K562 (cell line): Measurements from ENCODE around the gene CUL4B. TPM values are rescaled to one million over a fixed set of nuclear protein-coding genes. Genes with fewer than 3 reads are reported as not detected.

ENCODE experiments used
- ATAC-seq: fragments of 200-7000 bp; cut with Tn5 transposase; 3 replicates; pipeline ENCODE4 v1.9.1; 2020; ENCODE audit warnings: moderate library complexity
- BruUV-seq: library from RNA; stranded (reverse); fragments of 400-500 nt; replicated peaks from 2 replicates; lab custom pipeline; 2021; lab: Mats Ljungman, UMichigan
- CTCF ChIA-PET: fragments of 300-600 bp; formaldehyde crosslinking; extraction: SDS; loops from one replicate; lab custom pipeline; 2021; ENCODE audit warnings: low intra/inter-chr PET ratio; lab: Yijun Ruan, JAX
- POLR2A ChIA-PET: fragments of 300-600, 350-650 bp; sonication (Branson Sonifier 250); formaldehyde crosslinking; extraction: SDS; loops from one replicate; lab custom pipeline; 2021; ENCODE audit warnings: antibody characterized with exemption, inconsistent platforms; lab: Yijun Ruan, JAX
- DNase-seq, 4 experiments: peaks; one replicate each; pipeline versions ENCODE4 v3.0.0 to v3.0.0-alpha.2; 2011 to 2018; ENCODE audit warnings: low spot score in 3 of 4, mixed read lengths in 3 of 4; ENCODE audit errors: extremely low read depth in 1 of 4
- FAIRE-seq: peaks from 2 replicates; lab custom pipeline; 2011; peaks lifted over from hg19 to GRCh38; lab: Jason Lieb, UNC
- H2AFZ ChIP-seq: 2 replicates; pipeline ENCODE4 v1.6.0; 2011; ENCODE audit warnings: low read depth, low read length, control low read depth, inconsistent platforms
- H3K27ac ChIP-seq: fragments of 200-600 bp; 3 replicates; pipeline ENCODE4 v1.8.0; 2011; ENCODE audit warnings: low read depth, mild to moderate bottlenecking, control low read depth, inconsistent platforms, low read length, moderate library complexity, mixed read lengths; ENCODE audit errors: extremely low read depth
- H3K27me3 ChIP-seq, 2 experiments: fragments of 300-600 bp in 1 of 2; 2 replicates in 1 of 2; 3 replicates in 1 of 2; pipeline versions ENCODE4 v1.6.0 to v1.8.0; 2011; ENCODE audit warnings: inconsistent platforms in 2 of 2, low read length in 2 of 2, mild to moderate bottlenecking in 1 of 2, mixed read lengths in 1 of 2, moderate library complexity in 1 of 2; ENCODE audit not compliant: control insufficient read depth in 2 of 2, insufficient read depth in 2 of 2
- H3K36me3 ChIP-seq: fragments of 300-600 bp; 3 replicates; pipeline ENCODE4 v1.8.0; 2011; ENCODE audit warnings: mild to moderate bottlenecking, low read length, inconsistent platforms; ENCODE audit not compliant: control insufficient read depth, insufficient read depth
- H3K4me1 ChIP-seq, 2 experiments: fragments of 200-600 bp in 1 of 2; replicated peaks in 1 of 2; 2 replicates in 1 of 2; 3 replicates in 1 of 2; pipeline versions ENCODE4 v1.5.1 to v1.8.0; 2011; ENCODE audit warnings: inconsistent platforms in 2 of 2, low read length in 2 of 2, mild to moderate bottlenecking in 1 of 2, mixed read lengths in 1 of 2, moderate library complexity in 1 of 2; ENCODE audit not compliant: control insufficient read depth in 2 of 2, insufficient read depth in 2 of 2
- H3K4me2 ChIP-seq: 2 replicates; pipeline ENCODE4 v1.6.1; 2011; ENCODE audit warnings: low read length, control low read depth, inconsistent platforms, mixed read lengths; ENCODE audit not compliant: insufficient read depth
- H3K4me3 ChIP-seq: fragments of 200-600 bp; sonication (generic), shearing (Covaris generic); 2 replicates; pipeline ENCODE4 v1.5.1; 2016; ENCODE audit warnings: control low read depth, inconsistent platforms
- H3K79me2 ChIP-seq: fragments of 200-600 bp; 3 replicates; pipeline ENCODE4 v1.8.0; 2011; ENCODE audit warnings: low read length, inconsistent platforms; ENCODE audit not compliant: control insufficient read depth, insufficient read depth
- H3K9ac ChIP-seq, 2 experiments: 2 replicates each; pipeline versions ENCODE4 v1.6.0 to v1.6.1; 2011; ENCODE audit warnings: low read depth in 2 of 2, low read length in 2 of 2, control low read depth in 1 of 2, inconsistent platforms in 1 of 2, mild to moderate bottlenecking in 1 of 2, mixed read lengths in 1 of 2; ENCODE audit not compliant: insufficient read depth in 1 of 2
- H3K9me1 ChIP-seq: one replicate; pipeline ENCODE4 v1.6.0; 2011; ENCODE audit warnings: inconsistent platforms, mild to moderate bottlenecking, low read length, moderate library complexity; ENCODE audit not compliant: control insufficient read depth, insufficient read depth
- H3K9me3 ChIP-seq: replicated peaks from 2 replicates; pipeline ENCODE4 v1.5.1; 2011; ENCODE audit warnings: low read depth, low read length, inconsistent platforms; ENCODE audit not compliant: control insufficient read depth, insufficient read depth
- H4K20me1 ChIP-seq: replicated peaks from 2 replicates; pipeline ENCODE4 v1.6.1; 2011; ENCODE audit warnings: low read length, inconsistent platforms, mixed read lengths; ENCODE audit not compliant: control insufficient read depth, insufficient read depth
- CXXC5 ChIP-seq: fragments of 250-450 bp; sonication (Bioruptor Pico); IDR thresholded peaks from 2 replicates; pipeline ENCODE4 v1.8.0; 2022; ENCODE audit warnings: inconsistent platforms, mild to moderate bottlenecking, moderate library complexity
- DMBX1 ChIP-seq: fragments of 250-450 bp; sonication (Bioruptor Pico); IDR thresholded peaks from 2 replicates; pipeline ENCODE4 v1.8.0; 2022; ENCODE audit warnings: inconsistent platforms, mild to moderate bottlenecking, moderate library complexity, borderline replicate concordance
- FOXK2 ChIP-seq, 2 experiments: fragments of 450-650 bp; IDR thresholded peaks in 1 of 2; conservative IDR thresholded peaks in 1 of 2; 2 replicates each; pipeline ENCODE4 v1.6.1; 2016; ENCODE audit warnings: low read depth in 2 of 2, mild to moderate bottlenecking in 1 of 2
- GABPA ChIP-seq: fragments of 200-800 bp; sonication (Bioruptor generic); conservative IDR thresholded peaks from 2 replicates; pipeline ENCODE4 v1.6.1; 2016; ENCODE audit warnings: low read depth, missing genetic modification characterization, missing compliant biosample characterization
- MAFG ChIP-seq: fragments of 450-650 bp; conservative IDR thresholded peaks from 2 replicates; pipeline ENCODE4 v1.6.1; 2016; ENCODE audit warnings: missing genetic modification characterization, missing compliant biosample characterization
- NR2C2 ChIP-seq, 2 experiments: fragments of 200-800 bp in 1 of 2; sonication (Bioruptor generic) in 1 of 2; sonication (generic) in 1 of 2; formaldehyde crosslinking in 1 of 2; IDR thresholded peaks; 2 replicates each; pipeline versions ENCODE4 v1.6.1 to v1.8.0; 2016 to 2022; ENCODE audit warnings: mild to moderate bottlenecking in 1 of 2, missing compliant biosample characterization in 1 of 2, missing genetic modification characterization in 1 of 2, missing genetic modification reagents in 1 of 2
- SMAD4 ChIP-seq: fragments of 250-450 bp; sonication (Bioruptor Pico); conservative IDR thresholded peaks from 2 replicates; pipeline ENCODE4 v1.8.0; 2021; ENCODE audit warnings: inconsistent platforms, mild to moderate bottlenecking, moderate library complexity
- TCFL5 ChIP-seq: fragments of 250-450 bp; sonication (Bioruptor Pico); conservative IDR thresholded peaks from 2 replicates; pipeline ENCODE4 v1.6.1; 2021; ENCODE audit warnings: mild to moderate bottlenecking, moderate library complexity, matching md5 sums
- ZNF134 ChIP-seq: fragments of 250-450 bp; sonication (Bioruptor Pico); conservative IDR thresholded peaks from 2 replicates; pipeline ENCODE4 v1.4.0; 2020
- ZNF592 ChIP-seq: fragments of 450-650 bp; IDR thresholded peaks from 2 replicates; pipeline ENCODE4 v1.6.1; 2017; ENCODE audit warnings: antibody characterized with exemption, mild to moderate bottlenecking
- ZNF639 ChIP-seq, 2 experiments: fragments of 200-800 bp in 1 of 2; sonication (Bioruptor generic) in 1 of 2; sonication (generic) in 1 of 2; formaldehyde crosslinking in 1 of 2; IDR thresholded peaks in 1 of 2; conservative IDR thresholded peaks in 1 of 2; 2 replicates each; pipeline versions ENCODE4 v1.5.0 to v1.6.1; 2016 to 2020; ENCODE audit warnings: missing compliant biosample characterization in 1 of 2, missing genetic modification characterization in 1 of 2, missing genetic modification reagents in 1 of 2
- WGBS: fragments of 100-300 bp; shearing (Covaris generic); methylation state at CpG from one replicate; pipeline ENCODE4 v1.1.6; 2016; ENCODE audit warnings: low coverage, mixed read lengths; ENCODE audit not compliant: insufficient coverage; ENCODE audit errors: missing lambda C conversion rate; 5-methylcytosine and 5-hydroxymethylcytosine counted together
- in situ Hi-C: fragments of 300-500 bp; cut with MboI; formaldehyde crosslinking; loops from 4 replicates; pipeline ENCODE4 v1.15.0; 2018; ENCODE audit warnings: inconsistent platforms, mixed read lengths
- intact Hi-C: fragments of 100-400 bp; cut with micrococcal nuclease; formaldehyde crosslinking; loops from 2 replicates; pipeline ENCODE4 v1.14.2; 2022
- polyA plus RNA-seq, 8 experiments: library from polyadenylated mRNA; depleted of rRNA in 4 of 8; stranded (reverse) in 5 of 8; unstranded in 3 of 8; fragments of >200 nt; fragmentation: Nextera tagmentation in 2 of 8; fragmentation: Illumina TruSeq in 1 of 8; extraction: Ambion mirVana in 2 of 8; extraction: Trizol in 1 of 8; gene quantifications; 2 replicates each; pipeline versions ENCODE4 v1.2.1 to v1.2.3, GENCODE V29; 2011 to 2014; ENCODE audit warnings: inconsistent platforms in 1 of 8, missing spikeins in 1 of 8
- total RNA-seq, 7 experiments: library from RNA; depleted of rRNA in 6 of 7; stranded (reverse); fragments of >200 nt in 6 of 7; fragmentation: Illumina TruSeq in 2 of 7; extraction: Trizol in 2 of 7; gene quantifications; 2 replicates each; pipeline versions ENCODE4 v1.2.1 to v1.2.3, GENCODE V29; 2011 to 2021; ENCODE audit warnings: low replicate concordance in 1 of 7

The CUL4B gene
- total and polyA plus RNA-seq, 9 of the 15 experiments (the other 6 are each of a cell fraction or from before 2014, with no cell fraction given) = 15.0 to 41.7 (median 37.5) TPM

DNA sequence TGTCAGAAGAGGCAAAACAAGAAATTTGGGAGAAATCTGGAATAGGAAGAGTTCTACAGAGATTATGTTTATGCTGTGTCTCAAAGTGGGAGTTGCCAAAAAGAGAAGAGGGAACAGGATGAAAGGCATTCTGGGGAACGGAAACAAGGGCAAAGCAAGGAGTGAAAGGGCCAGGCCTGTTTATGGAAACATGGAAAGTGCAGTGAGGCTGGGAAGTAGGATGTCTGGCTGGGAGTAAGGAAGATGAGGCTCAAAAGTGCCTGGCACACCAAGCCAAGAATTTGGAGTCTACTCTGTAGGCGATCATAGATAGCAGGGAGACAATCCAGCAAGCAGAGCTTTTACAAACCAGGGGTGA, 1.8 kb upstream of the CUL4B start:
- intact Hi-C loops (no loop called here), in situ Hi-C loops (no loop called here)
- TF ChIP-seq ZNF134 (CRISPR knock-in tag) (0 out of 2 replicates have a peak, but pooled peaks have one; percentile 10), ZNF592 (peak; percentile 63; the same call in 1 of the 2 replicates), ZNF639 (CRISPR knock-in tag; conservative IDR thresholded peaks at IDR 0.05 in 1 of 2, IDR thresholded peaks at IDR 0.05 in 1 of 2) (0 out of 4 replicates have a peak, but pooled peaks of 1 of the 2 experiments have one; percentile 39), NR2C2 (CRISPR knock-in tag; IDR thresholded peaks at IDR 0.05) (no peak), NR2C2 (tag; IDR thresholded peaks at IDR 0.05) (peak; percentile 32; the same call in 1 of the 2 replicates), CXXC5 (0 out of 2 replicates have a peak, but pooled peaks have one; percentile 25), SMAD4 (0 out of 2 replicates have a peak, but pooled peaks have one; percentile 24), FOXK2 (conservative IDR thresholded peaks at IDR 0.05 in 1 of 2, IDR thresholded peaks at IDR 0.05 in 1 of 2; ENCODE audit: low read depth in 2 of 2) (peak; percentile 63 to 77), GABPA (tag) (peak; percentile 21; the same call in 1 of the 2 replicates), MAFG (tag) (no peak), DMBX1 (CRISPR knock-in tag) (peak; percentile 46; the same call in 1 of the 2 replicates), TCFL5 (CRISPR knock-in tag) (no peak)
- Histone ChIP-seq H2AFZ (peak overlapping the region; percentile 77), H3K4me3 (peak overlapping the region; percentile 80; the same call in 1 of the 2 replicates), H4K20me1 (no peaks in the 10 kb centered on the region), H3K4me2 (peak overlapping the region; percentile 86), H3K9me3 (no peaks in the 10 kb centered on the region), H3K9me1 (no peaks in the 10 kb centered on the region), H3K27me3 (no peaks in the 10 kb centered on the region), H3K4me1 (peaks cover 11 to 27% of the 10 kb centered on the region in 2 experiments), H3K36me3 (peaks cover 6% of the 10 kb centered on the region; the same call in 1 of the 3 replicates), H3K9ac (peak overlapping the region; percentile 47 to 97; a peak in 3 of 4 replicates), H3K27ac (peak overlapping the region; percentile 99), H3K79me2 (peaks cover 44% of the 10 kb centered on the region)
- ChIA-PET POLR2A (interaction anchor here (0.7 to 3.0 kb wide), 4 partner anchors 11 to 70 kb away, joined by 3 to 13 read pairs (median 4); no protein-coding TSS in a partner anchor), CTCF (no interaction called here)
- BruUV-seq = no TSS peak
- ATAC-seq = no peak
- peak; percentile 63 for FAIRE-seq
- peak in 1 of 4 experiments; percentile 40 for DNase-seq
- 0% methylated on average over 2 of the region's 2 CpGs for WGBS
